Activated CD4-positive, alpha-beta T cell treated with anti-CD3 and anti-CD28 coated beads for 1 hour (primary cell): ENCODE data around the gene S100A11.
"Not testable (repeated sequence)": the region's sequence is repeated elsewhere in the genome, so short reads cannot be mapped to it uniquely, and the experiment has no call there.

ENCODE experiments used
- DNase-seq: peaks from one replicate; pipeline ENCODE4 v3.0.0-alpha.2; 2020

Gene S100A11

DNA sequence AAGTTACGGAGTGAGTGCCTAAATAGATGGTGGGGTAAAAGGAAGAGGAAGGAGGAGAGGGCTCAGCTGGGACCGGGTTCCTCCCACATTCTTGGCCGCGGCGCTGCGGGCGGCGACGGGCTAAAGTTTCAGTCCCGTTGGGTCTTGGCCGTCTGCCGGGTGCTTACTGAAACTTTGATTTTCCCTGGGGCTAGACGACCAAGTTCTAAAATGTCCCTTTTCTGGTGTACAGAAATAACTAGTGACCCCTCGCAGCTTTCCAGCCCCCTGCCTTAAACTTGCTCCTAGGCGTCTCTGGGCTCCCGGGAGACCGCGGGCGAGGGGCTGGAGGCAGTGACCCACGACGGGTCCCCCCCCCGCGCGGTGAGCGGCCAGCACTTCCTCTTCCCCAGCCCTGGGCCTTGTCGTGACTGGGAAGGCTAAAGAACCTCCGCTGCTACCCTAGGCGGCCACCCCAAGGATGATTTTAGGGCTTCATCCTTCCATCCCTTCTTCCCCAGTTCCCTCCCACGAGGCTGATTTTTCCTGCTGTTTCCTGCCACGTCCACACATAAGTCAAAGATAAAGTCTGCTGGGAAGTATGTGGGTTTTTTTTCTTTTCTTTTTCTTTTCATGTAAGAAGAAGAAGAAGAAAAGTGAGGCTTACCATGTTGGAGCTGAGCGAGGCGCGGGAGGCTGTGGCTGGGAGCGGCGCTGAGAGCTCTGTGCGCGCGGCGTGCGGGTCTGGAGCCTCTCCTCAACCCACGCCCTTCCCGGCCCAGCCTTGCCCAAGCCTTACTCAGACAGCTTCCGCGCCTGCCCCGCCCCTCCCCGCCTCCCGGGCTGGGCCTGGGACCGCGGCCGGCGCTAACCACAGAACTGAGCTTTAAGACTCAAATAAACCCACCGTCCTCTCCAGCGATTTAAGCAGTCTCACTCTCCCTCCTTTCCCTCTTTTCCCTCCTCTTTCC, at the start of gene S100A11:
S100A11 (minus strand) TSS at position 738 of the 950 bp plus-strand sequence; CDS start at position 649, 89 bp downstream.
- DNase-seq: peak; percentile 48

DNA sequence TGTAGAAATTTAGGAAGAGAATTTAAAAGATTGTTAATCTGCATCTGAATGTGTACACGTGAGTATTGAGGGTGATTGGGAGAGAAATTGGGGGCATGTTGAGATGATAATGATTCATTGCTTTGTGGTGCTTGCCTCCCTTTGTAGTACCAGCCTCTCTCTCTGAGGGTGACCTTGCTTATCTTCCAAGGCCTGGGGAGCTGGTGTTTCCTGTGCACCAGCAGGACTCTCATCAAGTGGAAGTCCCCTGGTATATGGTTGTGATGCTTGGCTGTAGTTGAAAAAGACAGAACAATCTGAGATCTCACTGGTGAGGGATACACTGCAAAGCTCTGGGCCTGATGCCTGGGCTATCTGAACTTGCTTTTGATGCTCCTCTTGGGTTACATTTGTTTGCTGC, 48.0 kb upstream of the S100A11 start:
- no peak for DNase-seq

DNA sequence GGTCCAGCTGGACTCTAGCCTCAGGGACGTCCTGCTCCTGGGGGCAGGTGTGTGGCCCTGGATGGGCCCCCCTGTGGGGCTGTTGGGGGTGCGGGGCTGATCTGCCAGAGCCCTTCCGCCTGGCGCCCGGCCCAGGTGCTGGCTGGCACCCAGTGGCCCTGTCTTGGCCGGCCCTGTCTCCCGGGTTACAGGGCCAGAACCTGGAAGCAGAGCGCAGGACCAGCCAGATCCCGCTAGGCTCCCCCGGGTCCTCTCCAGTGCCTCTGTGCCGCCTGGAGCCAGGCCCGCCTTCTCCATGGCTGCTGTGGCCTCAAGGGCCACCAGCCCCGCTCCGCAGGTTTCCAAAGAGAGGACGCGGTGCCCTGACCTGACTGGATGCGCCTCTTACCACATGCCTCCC, 44.2 kb upstream of the S100A11 start:
- DNase-seq: not testable (repeated sequence)

DNA sequence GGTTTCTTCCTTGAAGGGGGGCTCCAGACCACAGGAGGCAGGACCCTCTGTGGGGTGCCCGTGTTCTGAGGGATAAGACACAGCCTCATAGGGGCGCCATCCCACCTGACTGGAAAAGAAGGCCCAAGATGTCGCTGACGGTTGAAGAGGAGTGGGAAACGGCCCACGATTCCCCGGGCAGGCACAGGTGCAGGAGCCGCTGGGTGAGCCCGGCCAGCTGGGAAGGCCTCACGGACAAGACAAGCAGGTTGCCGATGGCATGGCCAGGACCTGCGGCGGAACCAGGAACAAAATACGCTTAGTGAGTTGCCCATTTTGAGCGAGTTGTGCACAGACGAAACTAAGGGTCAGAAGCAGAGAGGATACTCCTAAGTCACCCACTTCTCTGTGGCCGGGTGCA, 43.7 kb upstream of the S100A11 start:
- DNase-seq: not testable (repeated sequence)

DNA sequence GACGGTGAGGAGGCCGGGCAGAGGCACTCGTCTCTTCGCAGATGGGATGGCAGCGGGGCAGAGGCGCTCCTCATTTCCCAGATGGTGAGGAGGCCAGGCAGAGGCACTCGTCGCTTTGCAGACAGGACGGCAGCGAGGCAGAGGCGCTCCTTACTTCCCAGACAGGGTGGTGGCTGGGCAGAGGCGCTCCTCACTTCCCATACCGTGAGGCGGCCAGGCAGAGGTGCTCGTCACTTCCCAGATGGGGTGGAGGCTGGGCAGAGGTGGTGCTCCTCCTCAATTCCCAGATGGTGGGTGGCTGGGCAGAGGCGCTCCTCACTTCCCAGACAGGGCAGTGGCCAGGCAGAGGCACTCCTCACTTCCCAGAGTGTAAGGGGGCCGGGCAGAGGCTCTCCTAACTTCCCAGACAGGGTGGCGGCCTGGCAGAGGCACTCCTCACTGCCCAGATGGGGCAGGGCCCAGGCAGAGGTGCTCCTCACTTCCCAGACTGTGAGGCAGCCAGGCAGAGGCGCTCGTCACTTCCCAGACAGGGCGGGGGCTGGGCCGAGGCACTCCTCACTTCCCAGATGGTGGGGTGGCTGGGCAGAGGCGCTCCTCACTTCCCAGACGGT, 42.1 kb upstream of the S100A11 start:
- no peak for DNase-seq

DNA sequence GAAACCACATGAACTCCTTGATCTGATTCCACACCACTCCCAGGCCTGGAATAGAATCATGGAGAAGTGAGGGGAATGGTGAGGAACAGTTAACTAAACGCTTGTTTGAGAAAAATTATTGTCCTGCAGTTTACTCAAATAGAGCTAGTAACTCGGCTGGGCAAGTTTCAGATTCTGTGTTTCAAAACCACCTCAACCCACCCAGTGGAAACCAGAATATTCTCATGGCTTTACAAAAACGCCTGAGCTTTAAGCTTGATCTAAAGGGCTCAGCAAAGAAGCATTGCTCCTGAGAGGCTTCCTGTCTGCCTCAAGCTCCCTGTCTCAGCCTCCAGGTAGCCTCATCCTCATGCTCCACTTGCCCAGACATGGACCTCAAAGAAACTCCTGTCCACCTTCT, 35.5 kb upstream of the S100A11 start:
- DNase-seq: no peak

DNA sequence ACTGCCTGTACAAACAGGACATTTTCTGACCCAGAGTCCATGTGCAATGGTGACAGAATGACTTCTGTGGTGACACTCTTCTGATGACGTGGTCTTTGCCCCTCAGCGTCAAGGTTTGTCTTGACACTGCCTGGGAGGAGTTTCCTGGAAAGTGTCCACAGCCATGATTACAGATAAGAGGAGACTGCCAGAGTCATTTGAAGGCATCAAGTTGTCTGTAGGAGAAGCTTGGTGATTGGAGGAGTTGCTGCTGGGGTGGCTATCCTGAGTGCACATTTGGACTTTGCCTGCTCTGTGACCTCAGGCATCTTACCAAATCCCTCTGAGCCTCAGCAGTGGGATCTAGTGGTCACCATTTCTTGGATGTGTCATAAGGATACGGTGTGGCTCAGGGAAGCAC, 34.3 kb upstream of the S100A11 start:
- DNase-seq: no peak

DNA sequence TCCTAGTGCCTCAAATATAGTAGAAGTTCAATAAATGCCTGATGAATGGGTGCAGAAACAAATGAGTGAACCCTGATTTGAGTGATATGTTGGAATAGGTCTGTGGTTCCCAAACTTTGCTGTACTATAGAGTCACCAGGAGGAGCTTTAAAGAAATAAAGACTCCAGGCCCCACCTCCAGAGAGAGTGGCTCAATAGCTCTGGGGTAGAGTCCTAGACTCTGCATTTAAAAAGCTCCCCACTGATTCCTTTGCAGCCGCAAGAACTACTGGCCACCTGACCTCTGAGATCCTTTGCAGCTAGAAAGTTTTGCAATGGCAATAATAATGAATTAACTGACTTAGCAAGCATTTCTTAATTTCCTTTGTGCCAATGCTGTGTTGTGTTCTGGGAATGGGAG, 31.1 kb upstream of the S100A11 start:
- DNase-seq: no peak

DNA sequence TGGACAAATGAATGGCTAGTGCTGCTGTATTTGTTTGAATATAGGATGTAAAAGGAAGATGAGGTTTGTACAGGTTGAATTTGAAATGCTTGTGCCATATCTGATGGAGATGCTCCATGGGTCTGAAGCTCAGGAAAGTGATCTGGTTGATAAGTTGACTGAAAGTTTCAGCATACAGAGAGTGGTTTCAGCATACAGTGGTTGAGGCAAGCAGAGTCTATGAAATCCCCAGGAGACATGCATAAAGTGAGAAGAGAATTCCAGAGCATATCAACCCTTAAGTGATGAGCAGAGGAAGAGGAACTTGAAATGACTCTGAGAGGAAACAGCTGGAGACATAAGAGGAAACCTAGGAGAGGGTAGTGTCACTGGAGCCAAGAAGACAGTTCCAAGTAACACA, 30.3 kb upstream of the S100A11 start:
- no peak for DNase-seq

DNA sequence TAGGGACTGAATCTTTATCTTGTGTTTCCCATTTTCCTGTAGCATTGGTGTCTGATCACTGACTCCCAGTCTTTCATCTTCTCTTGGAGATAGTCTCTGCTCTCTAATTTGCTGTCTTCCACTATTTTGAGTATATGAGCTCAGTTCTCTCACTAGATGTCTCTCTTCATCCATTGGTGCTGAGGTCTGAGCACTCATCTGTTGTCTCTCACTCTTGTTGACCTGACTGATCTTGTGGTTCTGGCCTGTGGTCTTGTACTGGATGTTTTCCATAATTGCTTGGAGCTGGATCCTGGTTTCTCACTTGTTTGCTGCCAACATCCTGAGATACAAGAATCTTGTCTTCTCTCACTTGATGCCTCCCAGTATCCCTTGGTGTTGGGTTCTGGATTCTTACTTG, 25.1 kb upstream of the S100A11 start:
- no peak for DNase-seq

DNA sequence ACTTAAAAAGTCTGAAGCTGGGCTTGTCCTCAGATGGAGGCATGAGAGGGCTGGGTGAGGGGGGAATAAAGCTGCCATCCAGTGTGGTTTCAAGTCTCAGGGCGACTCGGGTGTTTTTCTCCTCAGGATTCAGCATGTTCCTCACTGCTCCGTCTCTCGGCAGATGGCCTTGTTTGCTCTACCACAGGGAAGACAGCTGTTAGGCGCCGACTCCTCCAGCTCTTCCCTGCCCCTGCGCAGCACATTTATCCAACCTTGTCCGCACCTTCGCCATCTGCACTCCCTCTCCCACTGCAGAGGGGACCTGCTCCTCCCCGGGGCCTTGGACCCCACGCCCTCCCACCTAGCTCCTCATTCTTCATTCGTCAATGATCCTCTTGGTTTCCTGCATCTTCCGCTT, 16.6 kb upstream of the S100A11 start:
- no peak for DNase-seq

DNA sequence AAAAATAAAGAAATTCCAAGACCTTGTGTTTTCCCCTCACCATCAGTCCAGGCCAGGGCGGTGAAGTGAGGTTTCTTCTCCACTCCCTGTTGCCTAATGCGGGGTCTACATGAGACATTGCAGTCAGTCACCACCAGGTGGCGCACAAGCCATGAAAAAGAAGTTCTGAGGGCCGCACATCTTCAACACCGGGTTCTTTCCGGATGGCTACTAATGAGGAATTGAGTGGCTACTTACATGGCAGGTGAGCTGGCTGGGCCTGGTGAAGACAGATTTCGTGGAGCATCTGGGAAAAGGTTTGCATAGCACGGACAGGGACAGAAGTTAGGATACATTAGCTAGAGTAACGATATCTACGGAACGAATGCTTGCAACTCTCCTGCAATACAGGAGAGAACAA, 15.8 kb upstream of the S100A11 start:
- peak; percentile 77 for DNase-seq

DNA sequence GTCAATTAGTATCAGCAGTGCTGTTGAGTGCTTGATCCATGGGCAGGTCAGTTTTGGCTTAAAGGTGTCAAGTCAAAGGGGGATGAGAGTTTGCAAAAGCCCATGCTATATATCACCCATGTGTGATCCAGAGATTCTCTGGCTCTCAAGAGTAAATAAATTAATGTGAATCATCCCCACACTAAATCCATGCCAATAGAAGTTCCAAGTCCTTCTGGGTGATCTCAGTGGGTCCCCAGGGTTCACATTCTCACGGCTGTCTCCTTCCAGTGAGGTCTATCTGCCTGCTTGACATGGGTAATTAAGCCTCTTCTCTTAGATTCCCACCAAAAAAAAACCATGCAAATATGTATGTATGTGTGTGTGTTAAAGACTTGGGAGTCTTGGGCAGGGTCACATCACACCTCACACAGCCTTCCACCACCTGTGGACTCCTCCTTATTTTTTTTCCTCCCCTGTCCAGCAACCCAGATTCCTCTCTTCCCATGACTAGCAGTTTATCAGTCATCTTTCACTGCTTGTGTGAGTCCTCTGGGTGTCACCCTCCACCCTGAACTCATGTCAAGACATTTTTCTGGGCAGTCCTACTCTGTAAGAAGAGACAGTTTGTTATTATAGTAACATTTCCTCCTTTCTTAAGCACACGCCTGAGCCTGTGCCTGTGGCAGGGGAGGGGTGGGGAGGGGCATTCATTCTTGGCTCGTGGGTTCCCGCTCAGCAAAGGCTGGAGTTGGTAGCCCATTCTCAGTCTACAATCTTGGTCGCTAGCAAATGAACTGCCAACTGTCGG, 14.3 kb upstream of the S100A11 start:
- DNase-seq: no peak

DNA sequence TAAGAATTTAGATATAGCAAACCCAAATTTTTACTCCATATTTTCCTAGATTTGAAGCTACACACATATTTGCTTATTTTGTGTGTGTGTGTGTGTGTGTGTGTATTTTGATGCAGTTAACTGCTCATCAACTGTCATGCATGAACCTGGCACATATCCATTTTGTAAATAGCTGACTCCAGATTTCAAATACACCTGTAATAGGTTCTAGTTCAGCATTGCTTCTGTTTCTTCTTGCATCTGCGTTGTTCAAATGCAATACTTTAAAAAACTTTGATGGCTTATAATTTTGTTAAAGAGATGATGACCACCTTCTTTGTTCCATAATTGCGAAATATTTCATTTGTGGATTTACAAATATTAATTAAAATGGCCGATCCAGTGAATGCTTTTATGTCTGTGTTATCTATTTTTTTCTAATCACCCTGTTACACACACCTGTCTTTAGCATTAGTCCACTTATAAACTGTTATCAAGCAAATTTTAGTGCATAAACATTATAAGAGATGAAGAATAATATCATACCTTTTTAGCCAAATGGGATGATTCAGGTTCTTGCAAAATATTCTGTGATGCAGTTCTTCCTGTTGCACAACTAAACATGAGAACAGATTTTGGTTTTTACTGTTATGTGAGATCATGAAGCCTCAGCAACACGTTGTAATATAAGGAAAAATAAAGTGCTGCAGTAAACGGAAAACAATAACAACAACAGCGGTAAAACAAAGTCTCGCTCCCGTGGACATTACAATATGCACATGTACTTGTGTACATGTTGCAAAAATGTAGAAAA, 12.7 kb upstream of the S100A11 start:
- no peak for DNase-seq

DNA sequence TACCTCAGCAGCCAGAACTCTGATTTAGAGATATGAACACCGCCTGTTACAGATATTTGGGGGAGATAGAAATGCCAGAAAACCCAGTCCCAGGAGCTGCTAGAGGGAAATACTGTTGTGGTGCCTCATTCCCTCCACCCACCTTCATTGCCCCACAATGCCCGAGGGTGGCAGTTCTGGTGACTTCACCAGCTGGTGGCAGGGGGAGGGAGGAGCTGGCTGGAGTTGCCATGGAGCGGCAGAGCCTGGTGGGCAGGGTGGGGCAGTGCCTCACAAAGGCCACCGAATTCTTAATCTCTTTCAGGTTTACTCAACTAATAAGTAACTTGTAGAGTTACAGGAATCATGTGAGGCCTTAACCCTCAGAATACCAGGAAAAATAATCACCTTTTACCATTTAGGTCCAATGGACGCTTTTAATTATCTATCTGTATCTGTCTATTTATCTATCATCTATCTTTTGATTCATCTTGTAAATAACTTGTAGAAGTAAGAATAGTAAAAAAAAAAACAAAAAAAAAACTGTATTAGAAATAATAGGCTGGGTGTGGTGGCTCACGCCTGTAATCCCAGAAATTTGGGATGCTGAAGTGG, 11.7 kb upstream of the S100A11 start:
- no peak for DNase-seq

DNA sequence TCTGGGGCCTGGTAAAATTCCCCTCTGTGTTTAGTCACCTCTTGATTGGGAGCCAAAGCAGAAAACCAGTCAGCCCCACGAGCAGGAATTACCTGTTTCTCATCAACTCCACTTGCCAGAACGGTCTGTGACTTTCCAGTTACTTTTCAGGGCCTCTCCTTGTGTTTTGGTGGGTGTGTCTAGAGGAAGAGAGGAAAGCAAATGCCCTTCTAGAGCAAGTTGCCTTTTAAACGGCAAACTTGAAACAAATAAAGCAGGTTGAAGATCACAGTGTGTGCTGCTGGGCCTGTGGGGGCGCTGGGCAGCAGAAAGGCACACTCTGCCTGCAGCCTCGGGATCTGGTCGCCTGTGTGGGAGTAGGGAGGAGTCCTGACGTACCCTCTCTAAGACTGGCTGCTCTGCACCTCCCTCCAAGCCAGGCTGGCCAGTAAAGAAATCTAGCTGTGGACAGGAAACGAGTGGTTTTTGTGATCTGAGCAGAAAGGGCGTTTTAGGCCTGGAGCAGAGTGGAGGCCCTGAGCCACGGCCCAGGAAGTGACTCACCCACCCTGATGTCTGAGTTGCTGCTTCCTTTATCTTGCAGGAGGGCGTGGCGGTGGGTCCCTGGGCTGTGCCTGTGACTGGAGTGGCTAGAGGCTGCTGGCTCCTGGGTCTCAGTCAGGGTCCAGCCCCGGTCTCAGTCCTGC, 11.1 kb upstream of the S100A11 start:
- DNase-seq: peak; percentile 75

DNA sequence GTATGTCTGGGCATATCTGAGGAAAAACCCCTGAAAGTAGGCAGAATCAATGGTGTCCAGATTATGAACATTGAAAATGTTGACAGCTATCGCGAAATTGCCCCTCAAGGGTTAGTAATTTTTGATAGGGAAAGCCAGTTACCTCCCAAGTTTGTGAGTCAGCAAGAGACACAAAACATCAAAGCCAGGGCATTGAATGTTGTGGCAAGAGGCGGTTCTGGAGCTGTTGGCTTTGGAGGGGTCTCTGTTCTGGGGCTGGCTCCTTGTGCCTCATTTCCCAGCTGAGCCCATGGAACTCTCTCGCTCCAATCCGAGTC, 10.6 kb upstream of the S100A11 start:
- no peak for DNase-seq

DNA sequence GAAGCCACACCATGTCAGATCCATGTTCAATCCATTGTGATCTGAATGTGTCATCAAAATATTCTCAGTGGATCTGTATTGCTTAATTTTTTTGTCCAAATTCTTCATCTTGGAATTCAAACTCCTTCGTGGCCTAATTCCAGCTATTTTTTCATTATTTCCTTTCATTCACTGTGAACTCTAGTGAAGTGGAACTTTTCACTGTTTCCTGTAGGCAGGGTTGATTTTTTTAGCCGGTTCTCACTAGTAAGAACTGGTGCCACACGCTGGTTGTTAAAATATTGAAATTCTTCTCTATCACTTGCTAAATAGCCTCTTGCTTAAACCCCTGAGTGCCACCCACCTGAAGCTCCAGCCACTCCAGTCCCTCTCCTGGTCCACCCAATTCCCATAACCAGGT, 7.6 kb upstream of the S100A11 start:
- no peak for DNase-seq

DNA sequence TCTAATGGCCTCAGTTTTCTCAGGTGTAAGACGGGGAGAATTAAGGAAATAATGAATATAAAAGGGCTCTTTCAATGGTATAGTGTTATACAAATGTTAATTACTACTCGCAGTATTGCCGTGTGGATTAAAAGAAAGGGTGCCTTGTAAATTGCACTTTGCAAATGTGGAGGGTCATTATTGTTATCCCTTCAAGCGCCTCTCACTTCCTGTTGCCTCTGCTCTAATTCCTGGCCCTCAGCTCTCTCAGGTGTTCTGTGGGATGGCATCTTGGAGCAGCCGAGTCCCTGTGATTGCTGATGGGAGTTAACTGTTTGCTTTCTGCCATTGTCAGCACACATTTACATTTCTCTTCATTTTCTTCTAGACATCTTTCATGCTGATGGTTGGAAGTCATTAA, 7.1 kb upstream of the S100A11 start:
- no peak for DNase-seq

DNA sequence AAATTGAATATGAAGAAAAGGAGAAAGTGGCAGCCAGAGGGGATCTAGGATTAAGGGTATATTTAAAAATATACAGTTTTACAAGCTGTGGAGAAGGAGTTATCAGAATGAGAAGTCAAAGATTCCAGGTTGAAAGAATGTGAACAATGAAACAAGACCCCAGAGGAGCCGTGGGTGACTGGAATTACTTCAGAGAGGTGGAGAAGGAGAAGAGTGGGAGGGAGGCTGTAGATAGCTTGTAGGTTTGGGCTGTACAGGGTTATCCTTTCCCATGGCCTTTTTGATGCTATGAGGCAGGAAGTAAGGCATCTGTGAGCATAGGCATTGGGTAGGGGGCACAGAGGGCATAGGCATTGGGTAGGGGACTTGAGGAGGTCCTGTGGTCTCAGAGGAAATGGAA, 5.2 kb upstream of the S100A11 start:
- DNase-seq: no peak

DNA sequence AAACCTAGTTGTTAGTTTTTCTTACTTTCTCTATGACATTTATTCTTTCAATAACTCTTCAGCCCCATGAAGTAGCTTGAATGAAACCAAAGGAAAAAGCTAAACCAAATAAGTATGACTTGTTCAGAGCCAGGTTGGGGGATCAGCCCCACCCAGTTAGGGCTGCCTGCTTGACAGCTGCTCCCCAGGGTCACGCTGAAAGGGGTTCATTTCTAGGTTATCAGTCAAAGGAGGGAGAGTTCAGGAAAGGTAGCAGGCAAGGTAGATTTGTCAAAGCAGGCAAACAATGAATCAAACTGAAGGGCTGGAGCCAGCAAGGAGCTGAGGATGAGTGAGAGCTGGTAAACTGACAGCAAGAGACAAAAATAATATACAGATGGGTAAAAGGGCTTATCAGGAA, 3.1 kb upstream of the S100A11 start:
- DNase-seq: no peak

DNA sequence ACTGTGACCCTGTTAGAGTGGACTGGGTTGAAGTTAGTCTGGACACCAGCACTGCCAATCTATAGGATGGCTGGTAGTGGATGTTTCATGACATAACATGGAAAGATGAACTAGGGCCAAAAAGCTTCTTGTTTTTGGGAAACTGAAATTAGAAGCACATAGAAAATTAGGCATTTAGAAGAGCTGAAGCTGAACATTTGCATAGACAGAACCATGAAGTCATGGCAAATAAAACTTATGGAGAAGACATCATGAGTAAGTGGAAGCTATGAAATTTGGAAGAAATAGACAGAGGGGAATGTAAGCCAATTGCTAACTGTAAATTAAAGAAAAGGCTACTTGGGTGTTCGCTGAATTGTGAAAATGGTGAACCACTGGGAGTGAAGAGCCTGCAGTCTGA, 2.7 kb upstream of the S100A11 start:
- no peak for DNase-seq
